Vagina (tissue), 2 donors: Measurements from ENCODE around the gene PIAS4.

Source experiments
- CTCF ChIP-seq, 3 experiments: fragments of 450-650 bp in 2 of 3; fragments of 200-600 bp in 1 of 3; sonication (generic) in 1 of 3; IDR thresholded peaks; one replicate each; pipeline ENCODE4 v1.5.1; 2017 to 2019; ENCODE audit warnings: antibody characterized with exemption in 3 of 3, mild to moderate bottlenecking in 2 of 3, moderate library complexity in 2 of 3
- POLR2A ChIP-seq, 2 donors: fragments of 450-650 bp; IDR thresholded peaks; one replicate each; pipeline ENCODE4 v1.6.1; 2017; ENCODE audit warnings: antibody characterized with exemption in 2 of 2, mild to moderate bottlenecking in 2 of 2, moderate library complexity in 2 of 2

- TF ChIP-seq POLR2A (IDR thresholded peaks at IDR 0.05): no peak
- no peak for TF ChIP-seq CTCF (IDR thresholded peaks at IDR 0.05)
Measured at GRCh38 chr19:3995607-3996006, 11.9 kb upstream of the PIAS4 start.
